ENCODE results near the gene TTC23L.

Gene TTC23L

GRCh38 chr5:34923694-34924461 lies 84.9 kb downstream of the TTC23L start:
- DNase-seq (ENCODE audit: extremely low read depth, insufficient read length), result no peak
- H3K36me3 ChIP-seq (ENCODE audit: control insufficient read depth, insufficient read depth, low read length), result no peaks in the 10 kb centered on the region; the same call in none of the 2 replicates

GRCh38 chr5:34924462-34924765 lies 85.5 kb downstream of the TTC23L start:
- H3K36me3 ChIP-seq (ENCODE audit: control insufficient read depth, insufficient read depth, low read length), result no peaks in the 10 kb centered on the region; the same call in none of the 2 replicates
- DNase-seq (ENCODE audit: extremely low read depth, insufficient read length), result no peak
- no peak for TF ChIP-seq CTCF (IDR thresholded peaks at IDR 0.05; ENCODE audit: insufficient read depth, low read length, poor library complexity, severe bottlenecking)
- H3K4me3 ChIP-seq (replicated peaks; ENCODE audit: low read depth, low read length), result no peak overlapping the region
- no peaks in the 10 kb centered on the region for H3K27me3 ChIP-seq (replicated peaks; ENCODE audit: control insufficient read depth, insufficient read depth, low read length)

More at GRCh38 chr5:34923694-34924461, 84.9 kb downstream of the TTC23L start:
- H3K27me3 ChIP-seq (replicated peaks; ENCODE audit: control insufficient read depth, insufficient read depth, low read length), result no peaks in the 10 kb centered on the region
- TF ChIP-seq CTCF (IDR thresholded peaks at IDR 0.05; ENCODE audit: insufficient read depth, low read length, poor library complexity, severe bottlenecking), result no peak
- H3K4me3 ChIP-seq (replicated peaks; ENCODE audit: low read depth, low read length), result no peak overlapping the region

- no peak for TF ChIP-seq CTCF (IDR thresholded peaks at IDR 0.05; ENCODE audit: insufficient read depth, low read length, poor library complexity, severe bottlenecking)
- H3K36me3 ChIP-seq (ENCODE audit: control insufficient read depth, insufficient read depth, low read length), result no peaks in the 10 kb centered on the region; the same call in none of the 2 replicates
- no peak for DNase-seq (ENCODE audit: extremely low read depth, insufficient read length)
- H3K4me3 ChIP-seq (replicated peaks; ENCODE audit: low read depth, low read length), result no peak overlapping the region
- no peaks in the 10 kb centered on the region for H3K27me3 ChIP-seq (replicated peaks; ENCODE audit: control insufficient read depth, insufficient read depth, low read length)
Measured at GRCh38 chr5:34926318-34926888, 87.4 kb downstream of the TTC23L start.

GRCh38 chr5:34927785-34928184 lies 88.8 kb downstream of the TTC23L start:
- no peak for TF ChIP-seq CTCF (IDR thresholded peaks at IDR 0.05; ENCODE audit: insufficient read depth, low read length, poor library complexity, severe bottlenecking)
- no peaks in the 10 kb centered on the region for H3K27me3 ChIP-seq (replicated peaks; ENCODE audit: control insufficient read depth, insufficient read depth, low read length)
- no peak overlapping the region for H3K4me3 ChIP-seq (replicated peaks; ENCODE audit: low read depth, low read length)
- no peaks in the 10 kb centered on the region; the same call in none of the 2 replicates for H3K36me3 ChIP-seq (ENCODE audit: control insufficient read depth, insufficient read depth, low read length)
- no peak for DNase-seq (ENCODE audit: extremely low read depth, insufficient read length)

- Histone ChIP-seq H3K36me3 (ENCODE audit: control insufficient read depth, insufficient read depth, low read length) (no peaks in the 10 kb centered on the region; the same call in none of the 2 replicates), H3K27me3 (replicated peaks; ENCODE audit: control insufficient read depth, insufficient read depth, low read length) (no peaks in the 10 kb centered on the region), H3K4me3 (replicated peaks; ENCODE audit: low read depth, low read length) (no peak overlapping the region)
- TF ChIP-seq CTCF (IDR thresholded peaks at IDR 0.05; ENCODE audit: insufficient read depth, low read length, poor library complexity, severe bottlenecking), result no peak
- no peak for DNase-seq (ENCODE audit: extremely low read depth, insufficient read length)
Measured at GRCh38 chr5:34928267-34928666, 89.3 kb downstream of the TTC23L start.
